ENCODE data around the gene BRI3BP. TPM values are rescaled to one million over a fixed set of nuclear protein-coding genes. Genes with fewer than 3 reads are reported as not detected.

Gene BRI3BP, protein sequence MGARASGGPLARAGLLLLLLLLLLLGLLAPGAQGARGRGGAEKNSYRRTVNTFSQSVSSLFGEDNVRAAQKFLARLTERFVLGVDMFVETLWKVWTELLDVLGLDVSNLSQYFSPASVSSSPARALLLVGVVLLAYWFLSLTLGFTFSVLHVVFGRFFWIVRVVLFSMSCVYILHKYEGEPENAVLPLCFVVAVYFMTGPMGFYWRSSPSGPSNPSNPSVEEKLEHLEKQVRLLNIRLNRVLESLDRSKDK
- total RNA-seq (2.5 TPM), polyA plus RNA-seq (ENCODE audit: insufficient read depth in 1 of 8, insufficient read length in 8 of 8, low replicate concordance in 1 of 8) (1 to 10 TPM; 2.5 to 4.7 (median 3.4) TPM)
- long read RNA-seq, donor 1, full-length matches to known transcripts: 2 of 2 reads
- long read RNA-seq, donor 1, partial matches to known transcripts: 0 of 2 reads
- long read RNA-seq, donor 1, other reads (novel, unspliced or antisense): 0 of 2 reads
- long read RNA-seq, donor 2: 0 reads
- long read RNA-seq, donor 3, full-length matches to known transcripts: 1 of 1 reads
- long read RNA-seq, donor 3, partial matches to known transcripts: 0 of 1 reads
- long read RNA-seq, donor 3, other reads (novel, unspliced or antisense): 0 of 1 reads
- long read RNA-seq, donor 4, full-length matches to known transcripts: 2 of 2 reads
- long read RNA-seq, donor 4, partial matches to known transcripts: 0 of 2 reads
- long read RNA-seq, donor 4, other reads (novel, unspliced or antisense): 0 of 2 reads
- long read RNA-seq, donor 5, full-length matches to known transcripts: 5 of 5 reads
- long read RNA-seq, donor 5, partial matches to known transcripts: 0 of 5 reads
- long read RNA-seq, donor 5, other reads (novel, unspliced or antisense): 0 of 5 reads
- long read RNA-seq, donor 6: 0 reads
- long read RNA-seq, donor 7, full-length matches to known transcripts: 2 of 2 reads
- long read RNA-seq, donor 7, partial matches to known transcripts: 0 of 2 reads
- long read RNA-seq, donor 7, other reads (novel, unspliced or antisense): 0 of 2 reads
- long read RNA-seq, donor 8, full-length matches to known transcripts: 1 of 1 reads
- long read RNA-seq, donor 8, partial matches to known transcripts: 0 of 1 reads
- long read RNA-seq, donor 8, other reads (novel, unspliced or antisense): 0 of 1 reads
- long read RNA-seq, donor 9, full-length matches to known transcripts: 2 of 2 reads
- long read RNA-seq, donor 9, partial matches to known transcripts: 0 of 2 reads
- long read RNA-seq, donor 9, other reads (novel, unspliced or antisense): 0 of 2 reads
- long read RNA-seq, donor 10, full-length matches to known transcripts: 3 of 3 reads
- long read RNA-seq, donor 10, partial matches to known transcripts: 0 of 3 reads
- long read RNA-seq, donor 10, other reads (novel, unspliced or antisense): 0 of 3 reads
- long read RNA-seq, donor 11, full-length matches to known transcripts: 1 of 1 reads
- long read RNA-seq, donor 11, partial matches to known transcripts: 0 of 1 reads
- long read RNA-seq, donor 11, other reads (novel, unspliced or antisense): 0 of 1 reads

DNA sequence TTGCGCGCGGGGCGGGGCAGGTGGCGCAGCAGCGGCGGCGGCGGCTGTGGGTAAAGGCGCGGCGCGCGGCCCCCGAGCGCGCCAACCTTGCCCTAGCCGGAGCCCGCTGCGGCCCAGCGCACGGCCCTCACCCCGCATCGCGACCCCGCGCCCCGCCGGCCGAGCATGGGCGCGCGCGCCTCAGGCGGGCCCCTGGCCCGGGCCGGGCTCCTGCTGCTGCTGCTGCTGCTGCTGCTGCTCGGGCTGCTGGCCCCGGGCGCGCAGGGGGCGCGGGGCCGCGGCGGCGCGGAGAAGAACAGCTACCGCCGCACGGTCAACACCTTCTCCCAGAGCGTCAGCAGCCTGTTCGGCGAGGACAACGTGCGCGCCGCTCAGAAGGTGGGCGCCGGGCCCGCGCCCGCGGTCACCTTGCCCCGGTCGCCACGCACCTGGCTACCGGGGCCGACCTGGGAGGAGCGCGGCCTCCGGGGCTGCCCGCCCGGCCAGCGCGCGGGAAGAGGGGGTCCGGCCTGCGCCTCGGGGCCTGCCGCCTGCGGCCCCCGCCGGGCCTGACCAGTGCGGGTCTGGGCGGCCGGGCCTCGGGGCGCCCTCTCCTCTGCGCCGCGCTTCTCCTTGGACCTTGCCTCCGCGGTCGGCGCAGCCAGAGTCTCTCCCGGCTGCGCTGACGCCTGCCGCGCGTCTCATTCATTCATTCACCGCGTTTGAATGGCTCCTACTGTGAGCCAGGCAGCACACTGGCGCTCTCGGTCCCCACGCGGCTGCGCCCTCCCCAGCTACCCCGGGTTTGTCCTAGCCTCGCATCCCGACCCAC, at the start of gene BRI3BP:
Gene BRI3BP, plus strand, starts transcription at position 20 of the 811 bp plus-strand sequence. Its CDS starts 146 bp downstream, at position 166.
- peak; percentile 39 for DNase-seq
- Histone ChIP-seq H3K9me3 (replicated peaks; ENCODE audit: control insufficient read depth, low read depth, low read length) (no peaks in the 10 kb centered on the region), H3K4me3 (ENCODE audit: low read length) (peak within 1 kb of the TSS; percentile 52), H3K27me3 (ENCODE audit: control insufficient read depth, insufficient read depth, low read length) (peaks cover 4% of the 10 kb centered on the region), H3K4me1 (ENCODE audit: control insufficient read depth, insufficient read depth, low read length) (peaks cover 10% of the 10 kb centered on the region), H3K36me3 (ENCODE audit: control insufficient read depth, insufficient read depth, low read length) (no peaks in the 10 kb centered on the region), H3K27ac (ENCODE audit: low read length) (no peak within 1 kb of the TSS)
- under 1% methylated on average over 104 of the region's 112 CpGs for WGBS (ENCODE audit: insufficient coverage)

DNA sequence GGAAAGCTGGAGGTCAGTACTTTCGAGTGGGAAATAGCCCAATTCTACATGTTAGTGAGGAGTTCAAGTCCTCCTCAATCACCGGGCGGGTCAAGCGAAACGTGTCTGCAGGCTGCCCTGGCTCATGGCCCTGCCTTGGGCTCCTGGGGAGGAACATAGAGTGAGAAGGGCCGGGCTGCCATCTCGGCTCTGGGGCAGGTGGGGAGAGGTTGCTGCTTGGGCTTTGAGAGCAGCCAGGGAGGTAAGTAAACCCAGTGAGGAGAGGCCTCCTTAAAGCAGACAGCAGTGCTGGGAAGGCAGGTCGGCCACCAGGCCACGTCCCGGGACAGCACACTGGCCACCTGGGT, 47.0 kb upstream of the BRI3BP start:
- DNase-seq: no peak
- H3K4me3 ChIP-seq (ENCODE audit: low read length): no peak overlapping the region
- H3K9me3 ChIP-seq (replicated peaks; ENCODE audit: control insufficient read depth, low read depth, low read length): no peaks in the 10 kb centered on the region
- 81% methylated on average over 6 of the region's 10 CpGs for WGBS (ENCODE audit: insufficient coverage)
- H3K27ac ChIP-seq (ENCODE audit: low read length): no peak overlapping the region
- H3K27me3 ChIP-seq (ENCODE audit: control insufficient read depth, insufficient read depth, low read length): no peaks in the 10 kb centered on the region
- H3K36me3 ChIP-seq (ENCODE audit: control insufficient read depth, insufficient read depth, low read length): peaks cover 48% of the 10 kb centered on the region
- peaks cover 7% of the 10 kb centered on the region for H3K4me1 ChIP-seq (ENCODE audit: control insufficient read depth, insufficient read depth, low read length)

DNA sequence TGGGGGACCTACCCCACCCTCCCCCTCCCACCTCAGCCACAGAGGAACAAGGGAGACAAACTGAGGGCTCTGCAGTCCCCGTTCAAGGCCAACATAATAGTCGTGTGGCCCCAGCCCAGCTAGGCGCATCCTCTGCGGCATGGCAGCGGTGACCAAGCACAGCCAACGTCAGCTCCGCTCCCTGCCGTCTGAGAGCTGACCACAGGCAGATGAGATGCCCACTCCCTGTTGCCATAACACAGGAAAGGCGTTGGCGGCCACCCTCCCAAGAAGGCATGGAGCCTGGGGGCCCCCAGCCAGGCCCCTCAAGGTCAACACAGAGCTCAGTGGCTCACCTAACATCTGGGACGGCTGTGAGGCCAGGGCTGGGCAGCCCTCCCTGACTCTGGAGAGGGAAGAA, 46.4 kb upstream of the BRI3BP start:
- no peaks in the 10 kb centered on the region for H3K9me3 ChIP-seq (replicated peaks; ENCODE audit: control insufficient read depth, low read depth, low read length)
- DNase-seq: no peak
- H3K4me3 ChIP-seq (ENCODE audit: low read length): no peak overlapping the region
- H3K27me3 ChIP-seq (ENCODE audit: control insufficient read depth, insufficient read depth, low read length): no peaks in the 10 kb centered on the region
- peaks cover 7% of the 10 kb centered on the region for H3K4me1 ChIP-seq (ENCODE audit: control insufficient read depth, insufficient read depth, low read length)
- 89% methylated on average over 8 of the region's 11 CpGs for WGBS (ENCODE audit: insufficient coverage)
- H3K27ac ChIP-seq (ENCODE audit: low read length): no peak overlapping the region
- peaks cover 51% of the 10 kb centered on the region for H3K36me3 ChIP-seq (ENCODE audit: control insufficient read depth, insufficient read depth, low read length)

DNA sequence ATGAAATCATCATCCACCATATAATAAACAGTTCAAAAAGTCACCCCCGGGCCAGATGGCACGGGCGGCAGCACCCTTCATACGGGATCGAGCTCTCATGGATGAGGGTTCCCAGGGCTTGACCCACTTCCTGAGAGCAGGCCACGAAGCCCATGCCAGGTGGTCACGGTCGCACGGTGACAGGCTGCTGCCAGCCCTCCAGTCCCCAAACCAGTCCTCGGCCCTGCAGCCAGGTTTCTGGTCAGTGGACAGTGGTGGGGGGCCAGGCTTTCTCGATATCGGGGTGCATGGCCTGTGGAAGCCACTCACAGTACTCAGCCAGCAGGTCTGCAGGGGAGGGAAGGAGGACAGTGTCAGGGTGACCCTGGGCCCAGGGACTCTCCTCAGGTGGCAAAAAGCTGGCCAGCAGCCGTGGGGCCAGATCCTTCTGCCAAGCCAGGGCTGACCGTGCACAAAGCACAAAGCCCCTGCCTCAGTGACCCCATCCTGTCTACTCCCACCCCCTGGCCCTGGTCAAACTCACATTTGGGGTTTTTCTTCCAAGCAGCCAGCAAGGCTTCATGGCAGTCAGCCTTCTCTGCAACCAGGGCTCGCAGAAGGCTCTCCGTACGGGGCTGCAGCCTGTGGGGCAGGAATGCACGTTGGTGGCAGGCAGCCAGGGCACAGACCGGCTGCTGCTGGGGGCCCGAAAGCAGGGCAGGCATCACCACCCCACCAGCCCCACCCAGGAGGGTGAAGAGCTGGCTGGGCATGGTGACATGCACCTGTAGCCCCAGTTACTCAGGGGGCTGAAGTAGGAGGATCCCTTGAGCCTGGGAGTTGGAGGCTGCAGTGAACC, 45.7 kb upstream of the BRI3BP start:
- 83% methylated on average over 10 of the region's 20 CpGs for WGBS (ENCODE audit: insufficient coverage)
- no peak overlapping the region for H3K27ac ChIP-seq (ENCODE audit: low read length)
- peaks cover 59% of the 10 kb centered on the region for H3K36me3 ChIP-seq (ENCODE audit: control insufficient read depth, insufficient read depth, low read length)
- H3K27me3 ChIP-seq (ENCODE audit: control insufficient read depth, insufficient read depth, low read length): no peaks in the 10 kb centered on the region
- H3K4me1 ChIP-seq (ENCODE audit: control insufficient read depth, insufficient read depth, low read length): peaks cover 7% of the 10 kb centered on the region
- H3K4me3 ChIP-seq (ENCODE audit: low read length): no peak overlapping the region
- DNase-seq: no peak
- H3K9me3 ChIP-seq (replicated peaks; ENCODE audit: control insufficient read depth, low read depth, low read length): no peaks in the 10 kb centered on the region

DNA sequence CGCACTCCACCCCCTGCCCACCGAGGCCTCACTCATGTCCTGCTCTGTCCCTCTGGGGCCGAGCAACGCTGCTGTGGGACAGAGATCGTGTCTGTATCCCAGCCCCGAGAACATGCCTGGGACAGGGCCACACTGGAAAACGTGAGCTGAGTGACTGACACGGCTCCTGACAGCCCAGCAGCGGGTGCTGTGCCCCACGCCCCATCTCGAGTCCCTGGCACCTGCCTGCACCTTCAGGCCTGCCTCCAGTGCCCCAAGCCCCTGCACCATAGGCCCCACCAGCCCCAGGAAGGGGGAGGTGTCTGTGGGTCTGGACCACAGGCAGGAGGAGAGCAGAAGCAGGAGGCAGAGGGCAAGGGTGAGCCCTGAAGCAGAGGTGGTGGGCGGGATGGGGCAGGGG, 44.4 kb upstream of the BRI3BP start:
- no peak for DNase-seq
- Histone ChIP-seq H3K4me3 (ENCODE audit: low read length) (no peak overlapping the region), H3K4me1 (ENCODE audit: control insufficient read depth, insufficient read depth, low read length) (peaks cover 7% of the 10 kb centered on the region), H3K27me3 (ENCODE audit: control insufficient read depth, insufficient read depth, low read length) (no peaks in the 10 kb centered on the region), H3K27ac (ENCODE audit: low read length) (no peak overlapping the region), H3K36me3 (ENCODE audit: control insufficient read depth, insufficient read depth, low read length) (peaks cover 63% of the 10 kb centered on the region), H3K9me3 (replicated peaks; ENCODE audit: control insufficient read depth, low read depth, low read length) (no peaks in the 10 kb centered on the region)
- WGBS (ENCODE audit: insufficient coverage): 91% methylated on average over 10 of the region's 12 CpGs

DNA sequence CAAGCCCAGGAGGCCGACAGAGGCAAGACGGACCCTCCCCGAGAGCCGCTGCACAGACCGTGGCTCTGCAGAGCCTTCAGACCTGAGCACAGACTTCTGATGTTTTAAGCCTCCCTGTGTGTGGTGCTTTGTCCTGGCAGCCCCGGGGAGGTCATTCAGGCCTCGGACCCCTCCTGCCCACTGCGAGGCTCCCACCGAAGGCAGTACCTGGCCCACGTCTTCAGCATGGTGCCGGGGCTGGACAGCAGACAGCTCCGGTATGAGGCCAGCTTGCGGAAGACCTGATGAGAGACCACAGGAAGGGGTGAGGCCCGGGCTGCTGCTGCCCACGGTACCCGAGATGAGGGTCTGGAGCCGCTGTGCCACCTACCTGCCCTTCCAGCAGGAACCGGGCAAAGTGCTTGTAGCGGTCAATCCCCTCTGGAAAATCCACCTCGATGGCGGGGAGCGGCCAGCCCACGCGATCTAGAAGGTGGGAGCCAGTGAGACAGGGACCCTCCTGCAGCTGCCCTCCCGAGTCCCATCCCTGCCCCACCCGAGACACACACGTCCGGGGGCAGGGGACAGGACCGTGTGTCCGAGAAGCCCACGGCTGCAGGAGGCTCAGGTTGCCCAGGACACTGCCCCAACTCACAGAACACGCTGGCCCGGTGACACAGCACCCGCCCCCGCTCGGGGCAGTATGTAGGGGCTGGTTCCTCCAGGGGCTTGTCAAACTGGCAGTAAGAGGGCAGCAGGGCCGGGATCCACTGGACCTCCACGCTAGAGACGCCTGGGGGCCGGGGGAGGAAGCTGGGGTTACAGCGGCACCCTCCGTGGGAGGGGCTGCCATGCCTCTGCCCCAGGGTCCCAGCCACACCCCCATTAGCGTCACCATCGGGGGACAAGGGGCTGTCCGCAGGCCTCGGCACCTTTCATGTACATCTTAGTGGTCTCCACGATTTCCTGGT, 43.4 kb upstream of the BRI3BP start:
- peaks cover 68% of the 10 kb centered on the region for H3K36me3 ChIP-seq (ENCODE audit: control insufficient read depth, insufficient read depth, low read length)

DNA sequence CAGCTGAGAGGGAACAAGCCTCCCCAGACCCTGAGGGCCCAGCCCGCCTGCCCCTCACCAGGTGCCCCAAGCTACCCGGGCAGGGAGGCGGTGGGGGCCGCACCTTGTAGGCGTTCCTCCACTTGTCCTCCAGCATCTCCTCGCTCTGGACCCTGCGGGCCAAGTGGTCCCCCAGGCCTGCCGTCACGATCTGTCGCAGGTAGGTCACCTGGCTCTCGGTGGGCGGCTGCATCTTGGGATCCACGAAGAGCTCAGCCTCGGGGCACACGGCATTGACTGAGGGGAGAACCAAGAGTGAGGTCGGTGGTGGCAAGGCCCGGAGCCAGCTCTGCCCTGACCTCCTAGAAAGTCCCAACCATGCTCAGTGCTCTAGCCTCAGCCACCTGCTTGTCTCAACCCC, 41.1 kb upstream of the BRI3BP start:
- Histone ChIP-seq H3K27me3 (ENCODE audit: control insufficient read depth, insufficient read depth, low read length) (no peaks in the 10 kb centered on the region), H3K27ac (ENCODE audit: low read length) (no peak overlapping the region), H3K36me3 (ENCODE audit: control insufficient read depth, insufficient read depth, low read length) (peaks cover 80% of the 10 kb centered on the region), H3K4me3 (ENCODE audit: low read length) (no peak overlapping the region), H3K4me1 (ENCODE audit: control insufficient read depth, insufficient read depth, low read length) (peaks cover 7% of the 10 kb centered on the region), H3K9me3 (replicated peaks; ENCODE audit: control insufficient read depth, low read depth, low read length) (no peaks in the 10 kb centered on the region)
- DNase-seq: no peak
- WGBS (ENCODE audit: insufficient coverage): 94% methylated on average over 13 of the region's 17 CpGs

More for the DNA sequence above, 43.4 kb upstream of the BRI3BP start:
- peaks cover 7% of the 10 kb centered on the region for H3K4me1 ChIP-seq (ENCODE audit: control insufficient read depth, insufficient read depth, low read length)
- WGBS (ENCODE audit: insufficient coverage): 92% methylated on average over 42 of the region's 47 CpGs
- no peak for DNase-seq
- H3K27ac ChIP-seq (ENCODE audit: low read length): no peak overlapping the region
- no peaks in the 10 kb centered on the region for H3K27me3 ChIP-seq (ENCODE audit: control insufficient read depth, insufficient read depth, low read length)
- no peak overlapping the region for H3K4me3 ChIP-seq (ENCODE audit: low read length)
- H3K9me3 ChIP-seq (replicated peaks; ENCODE audit: control insufficient read depth, low read depth, low read length): no peaks in the 10 kb centered on the region

DNA sequence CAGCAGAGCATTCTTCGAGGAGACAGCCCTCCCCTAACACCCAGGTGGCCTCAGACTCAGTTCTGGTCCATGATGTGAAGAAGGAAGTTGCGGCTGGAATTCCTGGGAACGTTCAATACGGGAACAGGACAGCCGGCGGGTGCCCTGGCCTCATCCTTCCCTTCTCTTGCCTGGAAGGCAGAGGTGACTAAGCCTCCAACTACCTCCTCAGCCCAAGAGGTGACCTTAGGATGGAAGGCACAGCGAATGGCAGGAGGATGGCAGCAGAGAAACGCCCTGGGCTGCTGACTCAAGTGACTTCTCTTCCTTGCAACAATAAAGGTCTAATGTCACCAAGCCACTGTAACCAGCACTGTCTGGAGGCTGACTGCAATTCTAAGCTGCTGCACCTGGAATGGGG, 40.6 kb upstream of the BRI3BP start:
- Histone ChIP-seq H3K4me1 (ENCODE audit: control insufficient read depth, insufficient read depth, low read length) (peaks cover 3% of the 10 kb centered on the region), H3K4me3 (ENCODE audit: low read length) (no peak overlapping the region), H3K27ac (ENCODE audit: low read length) (no peak overlapping the region), H3K27me3 (ENCODE audit: control insufficient read depth, insufficient read depth, low read length) (no peaks in the 10 kb centered on the region), H3K9me3 (replicated peaks; ENCODE audit: control insufficient read depth, low read depth, low read length) (no peaks in the 10 kb centered on the region), H3K36me3 (ENCODE audit: control insufficient read depth, insufficient read depth, low read length) (peaks cover 79% of the 10 kb centered on the region)
- no peak for DNase-seq
- 0% methylated on average over 1 of the region's 8 CpGs for WGBS (ENCODE audit: insufficient coverage)

All from muscle of leg (tissue), 16 donors.